Astrocyte of the cerebellum (primary cell): ENCODE measurements around the gene STRN4.

Experiments
- DNase-seq: peaks from one replicate; pipeline ENCODE4 v3.0.0-alpha.2; 2011; ENCODE audit warnings: low read depth
- H3K4me3 ChIP-seq: 2 replicates; pipeline ENCODE4 v1.5.1; 2011; ENCODE audit warnings: mild to moderate bottlenecking, low read depth, low read length, moderate library complexity
- CTCF ChIP-seq: IDR thresholded peaks from 2 replicates; pipeline ENCODE4 v1.5.1; 2012; ENCODE audit warnings: low read length, low read depth, moderate library complexity, mild to moderate bottlenecking; ENCODE audit errors: missing control alignments
- in situ Hi-C: cut with HindIII; loops from 2 replicates; pipeline ENCODE4 v1.10.0; 2017; ENCODE audit warnings: low sequenced_read_pairs

STRN4 gene

GRCh38 chr19:46704379-46705076, 41.7 kb downstream of the STRN4 start:
- no peak overlapping the region for H3K4me3 ChIP-seq
- TF ChIP-seq CTCF, result peak; percentile 91
- in situ Hi-C loops, result no loop called here
- no peak for DNase-seq

GRCh38 chr19:46700704-46701103, 45.5 kb downstream of the STRN4 start:
- in situ Hi-C loops, result no loop called here
- H3K4me3 ChIP-seq, result no peak overlapping the region
- no peak for DNase-seq
- TF ChIP-seq CTCF, result no peak

- no peak for DNase-seq
- H3K4me3 ChIP-seq, result no peak overlapping the region
- TF ChIP-seq CTCF, result no peak
- in situ Hi-C loops, result no loop called here
Measured at GRCh38 chr19:46698395-46699321, 47.6 kb downstream of the STRN4 start.

GRCh38 chr19:46697204-46697960, 48.9 kb downstream of the STRN4 start:
- peak; percentile 15 for DNase-seq
- H3K4me3 ChIP-seq, result no peak overlapping the region
- no peak for TF ChIP-seq CTCF
- in situ Hi-C loops, result no loop called here

- no peak for TF ChIP-seq CTCF
- H3K4me3 ChIP-seq, result no peak overlapping the region
- DNase-seq, result no peak
- in situ Hi-C loops, result no loop called here
Measured at GRCh38 chr19:46696866-46697203, 49.4 kb downstream of the STRN4 start.

GRCh38 chr19:46696052-46696451, 50.2 kb downstream of the STRN4 start:
- no peak for DNase-seq
- in situ Hi-C loops, result no loop called here
- TF ChIP-seq CTCF, result no peak
- no peak overlapping the region for H3K4me3 ChIP-seq
